ENCODE data around the gene GTF2F2.
A peak's percentile ranks its signal among the peaks of the same experiment; 100 is the strongest.
"Not testable (repeated sequence)": the region's sequence is repeated elsewhere in the genome, so short reads cannot be mapped to it uniquely, and the experiment has no call there.

Gene GTF2F2

DNA sequence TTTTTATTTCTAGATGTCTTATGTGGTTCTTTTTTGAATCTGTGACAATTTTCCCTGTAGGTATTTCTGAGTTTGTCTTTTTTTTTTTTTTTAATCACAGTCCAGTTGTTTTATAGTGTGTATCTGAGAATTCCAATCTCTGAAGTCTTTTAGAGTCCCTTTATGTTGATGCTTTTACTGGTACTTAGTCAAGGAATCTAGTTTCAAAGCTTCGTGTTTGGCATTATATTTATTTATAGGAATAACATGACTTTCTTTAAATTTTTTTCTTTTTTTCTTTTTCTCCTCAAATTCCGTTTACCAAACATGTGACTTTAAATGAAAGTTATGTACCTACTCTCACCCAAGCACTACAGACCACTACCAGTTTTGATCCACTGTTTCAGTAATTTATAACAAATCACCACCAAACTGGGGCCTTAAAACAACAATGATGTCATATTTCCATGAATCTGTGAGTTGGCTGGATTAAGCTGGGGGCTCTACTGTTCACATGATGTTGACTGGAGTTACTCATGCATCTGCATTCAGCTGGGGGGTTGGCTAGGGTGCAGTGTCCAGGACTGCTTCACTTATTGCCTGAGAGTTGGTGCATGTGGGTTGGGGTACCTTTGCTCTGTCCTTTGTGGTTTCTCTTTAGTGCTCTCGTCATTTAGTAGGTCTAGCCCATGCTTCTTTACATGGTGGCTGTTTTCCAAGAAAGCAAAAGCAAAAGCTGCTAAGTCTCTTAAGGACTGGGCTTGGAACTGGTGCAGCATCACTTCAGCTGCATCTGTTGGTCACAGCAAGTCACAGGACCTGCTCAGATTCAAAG, 58.2 kb downstream of the GTF2F2 start:
- peak in 1 of 58 donors; percentile 17 for DNase-seq

DNA sequence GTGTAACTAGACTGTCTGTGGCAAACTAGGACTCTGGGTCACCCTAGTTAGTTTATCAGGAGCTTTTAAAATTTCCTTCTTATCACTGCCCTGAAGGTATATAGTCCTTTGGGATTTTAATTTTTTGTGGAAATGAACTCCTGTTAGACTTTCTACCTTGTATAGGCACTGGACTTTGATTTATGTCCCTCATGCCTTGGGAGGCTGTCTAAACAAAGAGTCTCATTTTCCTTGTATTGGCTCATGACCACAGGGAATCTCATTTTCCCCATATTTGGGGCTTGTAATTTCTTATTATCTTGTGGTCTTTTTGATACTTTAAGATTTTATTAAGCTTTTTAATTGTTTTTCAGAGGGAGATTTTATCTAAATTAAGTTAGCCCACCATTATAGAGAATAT, 59.1 kb downstream of the GTF2F2 start:
- no peak for DNase-seq

DNA sequence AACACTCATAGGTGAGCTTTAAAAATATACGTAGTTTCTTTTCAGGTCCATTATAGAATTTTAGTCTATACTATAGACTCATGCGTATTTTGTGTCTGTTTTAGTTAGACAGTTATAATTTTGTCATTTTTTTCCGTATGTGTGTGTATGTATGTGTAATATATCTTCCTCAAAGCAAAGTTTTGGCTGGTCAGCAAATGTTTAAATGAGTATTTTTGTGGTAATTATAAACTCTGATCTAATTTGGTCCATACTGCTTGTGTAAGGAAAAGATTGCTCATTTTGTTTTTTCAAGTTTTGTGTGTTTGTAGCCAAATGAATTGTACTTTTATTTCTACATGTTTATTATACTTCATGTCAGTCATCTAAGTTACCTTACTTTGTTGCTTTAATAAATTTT, 60.0 kb downstream of the GTF2F2 start:
- no peak for DNase-seq

DNA sequence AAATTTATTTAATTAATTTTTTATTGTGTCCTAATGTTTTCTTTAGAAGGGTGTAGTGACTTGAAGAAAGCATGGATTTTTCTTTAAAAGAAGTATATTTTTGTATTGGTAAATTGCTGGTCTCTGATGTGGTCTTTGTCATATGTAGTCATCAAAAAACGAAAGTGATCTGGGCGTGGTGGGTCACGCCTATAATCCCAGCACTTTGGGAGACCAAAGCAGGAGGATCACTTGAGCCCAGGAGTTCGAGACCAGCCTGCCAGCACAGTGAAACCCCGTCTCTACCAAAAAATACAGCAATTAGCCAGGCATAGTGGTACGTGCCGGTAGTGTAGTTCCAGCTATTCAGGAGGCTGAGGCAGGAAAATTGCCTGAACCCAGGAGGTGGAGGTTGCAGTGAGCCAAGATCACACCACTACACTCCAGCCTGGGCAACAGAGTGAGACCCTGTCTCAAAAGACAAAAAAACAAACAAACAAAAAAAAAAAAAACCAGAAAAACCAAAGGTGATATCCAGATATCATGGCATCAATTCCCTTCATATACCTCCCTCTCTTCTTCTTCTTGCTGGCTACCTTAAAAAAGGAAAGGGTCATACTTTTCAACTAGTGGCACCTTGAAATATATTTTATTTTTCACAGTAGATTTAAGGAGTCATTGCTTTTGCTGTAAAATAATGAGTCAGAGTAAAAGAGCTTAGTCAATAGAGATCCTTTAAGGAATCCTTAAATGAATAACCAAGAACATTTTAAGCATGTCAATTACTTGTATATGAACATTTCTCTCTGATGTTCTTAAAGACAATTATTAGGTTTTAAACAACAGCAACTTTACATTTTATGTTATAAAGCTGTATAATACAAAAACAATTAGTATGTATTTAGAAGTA, 60.6 kb downstream of the GTF2F2 start:
- no peak for DNase-seq

DNA sequence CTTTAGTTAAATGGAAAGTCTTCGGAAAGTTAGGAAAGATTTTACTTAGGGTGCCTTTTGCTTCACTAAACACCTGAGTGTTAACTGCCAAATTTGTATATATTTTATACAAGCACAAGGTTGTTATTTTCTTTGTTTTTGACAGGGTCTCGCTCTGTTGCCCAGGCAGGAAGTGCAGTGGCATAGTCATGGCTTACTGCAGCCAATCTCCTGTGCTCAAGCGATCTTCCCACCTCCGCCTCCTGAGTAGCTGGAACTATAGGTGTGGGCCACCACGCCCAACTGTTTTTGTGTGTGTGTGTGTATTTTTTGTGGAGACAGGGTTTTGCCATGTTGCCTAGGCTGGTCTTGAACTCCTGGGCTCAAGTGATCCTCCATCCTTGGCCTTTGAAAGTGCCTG, 64.4 kb downstream of the GTF2F2 start:
- no peak for DNase-seq

DNA sequence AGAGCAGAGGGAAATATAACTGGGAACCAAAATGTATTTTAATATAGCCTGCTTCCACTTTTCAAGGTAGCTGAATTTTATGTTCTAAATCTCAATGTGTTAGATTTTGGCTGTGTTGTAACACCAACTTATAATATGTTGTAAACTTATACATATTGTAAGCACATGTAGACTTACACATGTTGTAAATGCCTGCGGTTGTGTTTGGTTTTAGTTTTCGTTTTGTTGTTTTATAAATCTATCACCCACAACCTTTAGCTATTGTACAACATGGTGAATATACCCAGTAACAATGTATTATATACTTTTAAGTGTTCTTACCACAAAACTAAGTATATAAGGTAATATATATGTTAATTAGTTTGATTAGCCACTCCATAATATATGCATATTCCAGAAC, 65.0 kb downstream of the GTF2F2 start:
- DNase-seq, result no peak

DNA sequence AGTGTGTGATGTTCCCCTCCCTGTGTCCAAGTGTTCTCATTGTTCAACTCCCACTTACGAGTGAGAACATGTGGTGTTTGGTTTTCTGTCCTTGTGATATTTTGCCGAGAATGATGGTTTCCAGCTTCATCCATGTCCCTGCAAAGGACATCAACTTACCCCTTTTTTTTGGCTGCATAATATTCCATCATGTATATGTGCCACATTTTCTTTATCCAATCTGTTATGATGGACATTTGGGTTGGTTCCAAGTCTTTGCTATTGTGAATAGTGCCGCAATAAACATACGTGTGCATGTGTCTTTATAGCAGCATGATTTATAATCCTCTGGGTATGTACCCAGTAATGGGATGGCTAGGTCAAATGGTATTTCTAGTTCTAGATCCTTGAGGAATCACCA, 68.8 kb downstream of the GTF2F2 start:
- DNase-seq, result not testable (repeated sequence)

DNA sequence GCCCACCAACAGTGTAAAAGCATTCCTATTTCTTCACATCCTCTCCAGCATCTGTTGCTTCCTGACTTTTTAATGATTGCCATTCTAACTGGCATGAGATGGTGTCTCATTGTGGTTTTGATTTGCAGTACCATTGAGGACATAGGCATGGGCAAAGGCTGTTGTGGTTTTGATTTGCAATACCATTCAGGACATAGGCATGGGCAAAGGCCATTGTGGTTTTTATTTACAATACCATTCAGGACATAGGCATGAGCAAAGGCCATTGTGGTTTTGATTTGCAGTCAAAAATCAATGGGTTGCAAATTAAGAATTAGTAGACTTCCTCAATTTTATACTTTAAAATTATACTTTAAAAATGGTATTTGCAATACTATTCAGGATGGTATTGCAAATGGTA, 69.2 kb downstream of the GTF2F2 start:
- not testable (repeated sequence) for DNase-seq

DNA sequence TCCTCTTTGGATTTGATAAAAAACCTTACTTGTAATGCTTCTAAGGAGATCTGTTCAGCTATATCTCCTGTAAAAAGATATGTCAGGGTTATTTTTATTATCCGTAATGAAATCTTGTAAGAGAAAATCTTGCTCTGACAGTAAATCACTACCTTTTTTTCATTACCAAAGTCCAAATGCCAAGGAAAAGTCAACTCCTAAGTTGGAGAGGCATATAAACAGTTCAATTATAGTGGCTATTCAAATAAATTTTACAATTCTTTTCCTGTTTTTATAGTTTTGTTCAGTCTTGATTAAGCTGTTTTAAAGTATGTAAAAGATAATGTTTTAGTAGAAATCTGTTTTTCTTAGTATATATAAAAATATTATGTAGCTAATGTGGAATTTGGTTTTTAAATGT, 71.6 kb downstream of the GTF2F2 start:
- no peak for DNase-seq

DNA sequence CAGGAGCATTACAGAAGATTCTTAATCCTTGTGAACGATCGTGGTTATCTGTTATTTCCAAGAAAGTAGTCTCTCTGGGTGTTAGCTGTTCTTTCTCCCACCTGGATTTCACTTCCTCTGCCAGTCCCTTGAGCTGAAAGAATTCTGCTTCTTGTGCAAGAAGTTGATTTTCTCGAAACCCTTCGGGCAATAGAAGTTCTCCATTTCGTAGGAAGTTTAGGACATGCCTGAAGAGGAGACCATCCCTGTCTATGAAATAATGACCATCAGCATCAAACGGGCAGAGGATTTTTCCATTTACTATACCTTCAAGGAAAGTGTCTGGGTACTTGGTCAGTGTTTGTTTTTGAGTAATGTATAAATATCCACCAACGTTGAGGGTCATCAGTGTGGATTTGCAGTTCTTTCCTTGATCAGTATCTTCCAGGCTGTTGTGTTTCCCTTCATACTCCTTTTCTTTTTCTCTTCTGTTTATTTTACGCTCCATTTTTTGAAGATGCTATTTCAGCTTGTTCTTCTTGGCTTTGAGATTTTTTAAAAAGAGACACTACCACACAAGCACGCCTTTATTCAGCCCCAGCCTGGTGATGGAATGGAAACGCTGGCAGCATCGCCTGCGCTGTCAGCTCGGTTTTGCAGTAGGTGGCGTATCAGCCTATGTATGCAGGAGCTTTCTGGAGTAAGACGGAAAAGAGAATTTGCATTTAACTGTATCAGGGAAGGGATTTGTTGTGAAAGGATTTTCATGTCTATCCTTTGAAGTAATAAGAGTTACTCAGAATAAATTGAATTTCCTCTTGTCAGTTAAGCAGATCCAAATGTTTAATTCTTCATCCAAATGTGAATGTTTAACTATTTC, 74.0 kb downstream of the GTF2F2 start:
- peak in 54 of 58 donors; percentile 6 to 90 (median 64) for DNase-seq

DNA sequence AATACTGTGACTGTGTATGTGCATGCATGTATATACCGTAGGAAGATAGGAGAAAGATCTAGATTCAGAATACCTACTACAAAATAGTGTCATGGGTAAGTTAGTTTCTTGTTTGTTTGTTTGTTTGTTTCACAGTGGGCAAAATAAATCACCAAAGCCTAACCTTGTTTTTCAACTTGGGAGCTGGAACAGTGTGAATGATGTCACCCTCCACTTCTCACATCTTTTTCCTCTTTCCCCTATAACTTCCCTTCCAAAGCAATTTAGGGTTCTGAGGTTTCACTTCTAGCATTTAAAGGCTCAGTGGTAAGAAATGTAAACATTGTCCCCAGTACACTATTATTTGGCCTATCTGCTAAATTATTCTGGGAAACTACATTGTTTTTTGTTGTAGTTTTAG, 75.1 kb downstream of the GTF2F2 start:
- DNase-seq, result no peak

DNA sequence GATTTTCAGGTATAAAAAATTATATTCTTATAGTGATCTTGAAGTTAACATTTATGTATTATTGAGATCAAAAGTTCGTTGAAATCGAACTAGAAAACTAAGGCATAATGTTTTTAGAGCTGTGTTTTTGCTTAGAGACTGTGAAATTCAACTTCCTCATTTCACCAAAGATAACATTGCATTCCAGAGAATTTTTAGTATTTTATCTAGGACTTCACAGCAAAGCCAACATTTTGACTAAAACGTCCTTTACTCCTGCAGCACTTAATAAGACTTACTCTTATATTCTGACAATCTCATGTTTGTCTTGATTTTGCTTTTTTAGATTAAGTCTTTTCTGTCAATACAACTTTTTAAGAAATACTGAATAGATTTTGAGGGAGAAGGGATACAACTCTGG, 75.8 kb downstream of the GTF2F2 start:
- DNase-seq, result no peak

DNA sequence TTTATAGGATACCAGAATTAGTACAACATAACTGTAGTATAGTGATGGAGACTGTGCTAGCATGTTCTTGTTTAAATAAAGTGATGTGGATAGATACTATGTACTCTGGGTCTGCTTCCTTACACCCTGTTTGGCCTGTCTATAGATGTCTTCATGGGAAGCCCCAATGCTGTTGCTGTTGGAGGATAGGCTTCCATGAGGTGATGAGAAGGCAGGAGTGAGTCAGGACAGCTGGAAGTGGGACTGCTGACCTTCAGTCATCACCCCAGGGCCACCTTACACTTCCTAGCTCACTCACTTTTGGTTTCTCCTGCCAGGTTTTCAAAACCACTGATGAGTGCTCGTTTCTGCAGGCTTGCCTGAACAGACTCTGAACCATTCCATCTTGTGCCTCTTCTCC, 76.3 kb downstream of the GTF2F2 start:
- DNase-seq, result no peak

DNA sequence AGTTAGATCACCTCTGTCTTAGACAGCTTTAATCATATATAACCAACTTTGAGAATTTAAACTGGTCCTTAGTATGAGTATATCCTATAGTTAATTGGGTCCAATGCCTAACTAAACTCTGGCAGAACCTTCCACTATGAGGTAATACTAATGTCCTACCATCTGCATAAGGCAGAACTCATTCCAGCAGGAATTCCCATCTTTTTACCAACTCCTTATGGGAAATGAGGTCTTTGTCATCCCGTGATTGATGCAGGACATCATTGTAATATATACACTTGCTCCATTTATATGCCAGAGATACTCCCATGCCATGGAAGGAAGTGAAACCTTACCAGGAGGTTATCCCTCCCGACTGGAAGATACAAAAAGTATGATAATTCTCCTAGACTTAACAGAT, 77.7 kb downstream of the GTF2F2 start:
- no peak for DNase-seq

DNA sequence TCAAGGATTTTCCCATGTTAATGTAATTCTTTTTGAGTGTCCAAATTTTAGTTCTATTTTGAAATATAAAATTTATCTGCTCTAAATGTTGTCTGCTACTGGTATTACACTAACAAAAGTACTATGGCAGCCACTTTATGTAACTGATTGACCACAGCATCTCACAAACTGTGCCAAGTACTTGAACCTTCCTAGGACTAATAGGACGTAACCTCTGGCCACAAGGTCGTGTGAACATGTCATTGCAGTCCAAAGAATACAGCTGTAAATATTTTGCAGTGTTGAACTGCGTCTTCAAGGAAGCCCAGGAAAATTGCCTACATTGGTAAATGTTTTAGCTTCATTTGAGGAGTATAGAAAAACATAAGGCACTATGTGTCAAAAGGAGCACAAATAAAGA, 78.6 kb downstream of the GTF2F2 start:
- no peak for DNase-seq

DNA sequence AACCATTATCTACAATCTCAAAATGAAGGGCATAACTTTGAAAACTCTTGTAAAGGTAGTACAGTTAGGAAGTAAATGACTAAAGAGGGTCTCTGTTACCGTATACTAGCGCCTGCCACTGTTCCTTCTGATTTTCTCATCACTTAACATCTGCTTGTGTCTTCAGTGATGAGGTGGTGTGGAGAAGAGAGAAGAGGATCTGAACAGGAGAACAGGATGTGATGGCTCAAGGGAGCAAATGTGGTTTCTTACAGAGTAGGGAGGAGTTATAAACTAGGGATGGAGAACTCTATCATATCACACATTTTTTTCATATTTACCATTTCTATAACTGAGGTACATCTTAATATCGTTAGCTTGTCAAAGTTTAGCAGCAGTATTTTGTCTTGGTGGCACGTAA, 79.4 kb downstream of the GTF2F2 start:
- DNase-seq, result no peak

DNA sequence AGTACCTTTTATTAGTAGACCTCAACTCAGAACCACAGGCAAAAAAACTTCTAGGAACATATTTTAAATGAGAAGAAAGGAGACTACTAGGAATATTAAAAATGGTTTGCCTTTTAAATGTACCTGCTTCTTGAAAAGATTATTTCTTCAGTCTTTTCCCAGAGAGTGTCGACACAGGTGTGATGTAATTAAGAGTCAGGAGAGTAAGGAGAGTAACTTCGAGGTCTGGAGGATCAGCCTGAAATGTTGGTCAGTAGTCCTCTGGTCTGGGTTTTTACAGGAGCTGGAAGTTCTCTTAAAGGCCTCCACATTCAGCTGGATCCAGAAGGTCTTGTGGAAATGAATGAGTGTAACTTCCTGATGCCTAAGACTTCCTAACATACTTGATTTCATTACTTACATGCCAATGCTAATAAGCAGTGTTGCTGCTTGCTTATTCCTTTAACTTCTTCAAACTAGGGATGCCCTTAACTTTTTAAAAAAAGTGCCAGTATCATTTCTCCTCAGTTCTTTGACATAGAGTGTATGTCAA, 80.5 kb downstream of the GTF2F2 start, which contains the start of gene KCTD4:
KCTD4 (minus strand) TSS at position 345 of the 532 bp plus-strand sequence. CDS start 6,478 bp downstream, outside the sequence.
- no peak for DNase-seq

DNA sequence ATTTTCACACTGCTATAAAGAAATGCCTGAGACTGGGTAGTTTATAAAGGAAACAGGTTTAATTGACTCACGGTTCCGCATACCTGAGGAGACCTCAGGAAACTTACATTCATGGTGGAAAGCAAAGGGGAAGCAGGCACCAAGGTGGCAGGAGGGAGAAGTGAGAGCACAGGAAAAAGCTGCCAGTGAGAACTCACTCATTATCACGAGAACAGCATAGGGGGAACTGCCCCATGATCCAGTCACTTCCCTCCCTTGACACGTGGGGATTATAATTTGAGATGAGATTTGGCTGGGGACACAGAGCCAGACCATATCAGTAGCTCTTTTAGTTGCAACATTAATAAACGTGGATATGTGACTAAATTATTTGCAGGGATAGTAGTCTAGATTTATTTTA, 84.8 kb downstream of the GTF2F2 start:
- no peak for DNase-seq

DNA sequence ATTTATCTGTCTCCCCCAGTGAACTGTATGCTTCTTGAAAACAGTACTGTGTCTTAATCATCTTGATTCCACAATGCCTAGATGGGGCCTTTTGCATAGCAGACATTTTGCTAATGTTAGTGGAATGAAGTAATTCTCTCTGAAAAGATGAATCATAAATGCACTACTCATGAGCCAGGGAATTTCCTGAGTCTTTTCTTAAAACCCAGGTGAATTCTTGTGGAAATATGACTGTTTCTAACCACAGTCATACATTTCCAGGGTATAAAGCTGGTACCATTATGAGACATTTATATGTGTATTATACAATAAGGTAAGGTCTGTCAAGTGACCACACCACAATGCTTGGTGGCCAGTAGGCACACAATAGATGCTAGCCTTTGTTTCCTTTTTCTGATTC, 86.0 kb downstream of the GTF2F2 start:
- DNase-seq, result no peak

DNA sequence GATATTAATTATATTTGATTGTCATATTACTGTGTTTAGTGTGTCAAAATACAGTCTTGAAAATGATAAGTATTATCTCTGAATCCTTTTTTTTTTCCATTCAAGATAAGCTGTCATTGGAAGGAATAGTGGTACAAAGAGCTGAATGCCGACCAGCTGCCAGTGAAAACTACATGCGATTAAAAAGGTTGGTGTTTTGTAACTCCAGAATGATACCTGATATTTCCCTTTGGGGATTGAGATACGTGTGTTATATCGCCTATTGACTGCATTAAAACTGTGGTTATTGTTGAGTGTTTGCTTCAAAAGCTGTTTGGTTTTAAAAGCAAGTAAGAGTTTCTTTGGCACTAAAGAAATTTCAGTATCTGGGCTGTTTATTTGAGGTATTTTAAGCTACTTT, 87.0 kb downstream of the GTF2F2 start:
- no peak for DNase-seq

DNA sequence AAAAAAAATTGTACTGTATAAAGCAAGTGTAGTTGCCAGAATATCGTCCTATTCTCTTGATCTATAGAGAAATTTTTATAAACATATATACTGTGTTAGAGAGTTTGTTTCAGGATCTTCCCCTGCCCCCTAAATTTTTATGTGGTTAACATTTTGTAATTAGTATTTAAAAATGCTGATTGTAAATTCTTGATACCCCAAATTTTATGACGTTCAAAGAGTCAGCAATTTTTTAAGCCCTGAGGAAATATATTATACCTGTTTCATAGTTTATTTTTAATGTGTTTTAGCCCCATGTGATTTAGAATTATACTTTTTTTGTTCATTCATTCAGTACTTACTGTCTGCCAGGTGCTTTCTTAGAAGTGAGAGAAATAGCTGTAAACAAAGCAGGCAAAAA, 87.8 kb downstream of the GTF2F2 start:
- no peak for DNase-seq
